CD4-positive, alpha-beta T cell treated with Interleukin-2 at 100 ng/mL for 4 hours (primary cell): ENCODE measurements around the gene ACOT13.
"Not testable (repeated sequence)": the region's sequence is repeated elsewhere in the genome, so short reads cannot be mapped to it uniquely, and the experiment has no call there.

Experiments
- DNase-seq: peaks from one replicate; pipeline ENCODE4 v3.0.0-alpha.2; 2020; ENCODE audit warnings: low spot score

ACOT13 gene

DNA sequence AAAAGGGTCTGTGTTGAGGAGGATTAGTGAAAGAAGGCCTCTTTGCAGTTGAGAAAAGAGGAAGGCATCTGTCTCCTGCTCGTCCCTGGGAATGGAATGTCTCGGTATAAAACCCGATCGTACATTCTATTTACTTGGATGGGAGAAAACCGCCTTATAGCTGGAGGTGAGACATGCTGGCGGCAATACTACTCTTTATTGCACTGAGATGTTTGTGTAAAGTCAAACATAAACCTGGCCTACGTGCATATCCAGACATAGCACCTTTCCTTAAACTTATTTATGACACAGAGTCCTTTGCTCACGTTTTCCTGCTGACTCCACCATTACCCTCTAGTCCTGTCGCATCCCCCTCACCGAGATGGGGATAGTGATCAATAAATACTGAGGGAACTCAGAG is 4.6 kb upstream of the ACOT13 start:
- no peak for DNase-seq

- DNase-seq: no peak
Measured at GRCh38 chr6:24663189-24663588, 3.7 kb upstream of the ACOT13 start.

DNA sequence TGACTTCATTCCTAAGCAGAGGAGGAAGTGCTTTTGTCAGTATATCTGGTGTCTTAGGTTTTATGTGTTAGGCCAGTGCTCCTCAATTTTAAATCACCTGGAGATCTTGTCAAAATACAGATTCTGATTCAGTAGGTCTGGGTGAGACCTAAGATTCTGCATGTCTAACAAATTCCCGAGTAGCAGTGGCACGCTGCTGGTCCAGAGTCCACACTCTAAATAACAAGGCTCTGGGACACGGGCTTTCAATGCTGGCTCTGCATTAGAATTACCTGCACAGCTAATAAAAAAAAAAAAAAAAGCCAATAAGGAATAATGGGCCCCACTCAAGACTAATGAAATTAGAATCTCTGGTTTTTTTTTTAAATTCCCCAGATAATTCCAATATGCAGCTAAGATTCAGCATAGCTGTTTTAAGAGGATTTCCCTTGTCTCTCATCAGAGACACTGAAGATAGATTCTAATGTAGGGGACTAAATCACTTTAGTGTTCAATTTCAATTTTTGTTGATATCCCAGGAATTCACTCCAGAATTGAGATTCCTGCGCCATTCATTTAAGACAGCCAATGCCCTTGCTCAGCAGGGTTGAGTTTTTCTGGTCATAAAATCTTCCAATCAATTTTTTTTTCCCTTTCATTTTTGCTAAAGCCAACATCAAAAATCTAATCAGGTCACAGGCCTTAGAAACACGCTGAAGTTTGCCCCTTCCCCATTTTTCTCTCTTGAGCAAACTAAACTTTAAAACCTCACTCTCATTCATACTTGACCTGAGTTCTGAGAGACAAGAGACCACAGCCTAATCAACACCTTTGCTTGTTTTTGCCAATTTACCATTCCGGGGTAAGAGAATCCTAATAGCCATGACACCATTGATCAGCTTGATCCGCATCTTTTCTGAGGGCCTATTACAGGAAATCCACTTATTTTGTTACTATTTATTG is 2.6 kb upstream of the ACOT13 start:
- DNase-seq: no peak

DNA sequence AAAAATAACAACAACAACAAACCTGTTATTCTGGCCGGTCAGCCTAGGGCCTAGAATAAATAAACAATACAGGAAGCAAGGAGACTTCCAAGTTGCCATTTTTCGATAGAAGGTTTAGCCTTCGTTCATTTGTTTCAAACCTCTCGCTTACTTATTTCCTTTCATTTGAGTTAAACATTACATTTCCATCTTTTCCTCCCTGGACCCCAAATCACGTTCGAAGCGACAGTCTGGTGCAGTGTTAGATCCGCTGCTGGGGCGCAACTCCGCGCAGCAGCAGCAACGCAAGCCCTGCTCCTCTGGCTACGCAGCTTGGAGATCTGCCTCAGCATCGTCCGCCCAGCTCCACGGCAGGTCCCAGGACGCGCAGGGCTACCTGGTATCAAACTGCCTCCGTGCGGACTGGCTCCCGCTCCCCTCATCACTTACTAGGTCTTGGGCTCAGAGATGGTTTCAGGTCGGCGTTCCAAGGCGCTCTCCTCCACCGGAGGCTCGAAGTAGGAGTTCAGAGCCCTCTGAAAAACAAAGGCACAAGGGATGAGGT is 708 bp upstream of the ACOT13 start:
- peak; percentile 49 for DNase-seq

DNA sequence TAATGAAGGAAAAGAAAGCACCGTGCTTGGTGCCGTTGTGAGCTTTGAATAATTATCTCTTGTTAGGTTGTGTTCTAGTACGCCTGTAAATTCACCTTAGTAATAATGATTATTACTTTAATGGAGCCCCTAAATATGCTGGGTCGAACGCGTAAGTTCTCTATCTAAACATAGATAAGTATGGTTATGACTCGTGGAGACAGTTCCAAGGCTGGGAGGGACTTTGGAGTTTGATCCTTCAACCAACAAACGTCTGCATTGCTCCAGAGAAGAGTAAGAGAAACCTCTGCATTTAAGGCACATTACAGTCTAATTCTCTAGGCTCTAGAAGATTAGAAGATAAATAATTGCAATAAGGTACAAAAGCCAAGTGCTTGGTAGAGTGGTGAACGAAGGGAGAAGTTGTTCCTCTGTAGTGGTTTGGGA is 514 bp downstream of the ACOT13 start:
- no peak for DNase-seq

GRCh38 chr6:24668066-24668996 is 1.5 kb downstream of the ACOT13 start:
- DNase-seq: not testable (repeated sequence)

DNA sequence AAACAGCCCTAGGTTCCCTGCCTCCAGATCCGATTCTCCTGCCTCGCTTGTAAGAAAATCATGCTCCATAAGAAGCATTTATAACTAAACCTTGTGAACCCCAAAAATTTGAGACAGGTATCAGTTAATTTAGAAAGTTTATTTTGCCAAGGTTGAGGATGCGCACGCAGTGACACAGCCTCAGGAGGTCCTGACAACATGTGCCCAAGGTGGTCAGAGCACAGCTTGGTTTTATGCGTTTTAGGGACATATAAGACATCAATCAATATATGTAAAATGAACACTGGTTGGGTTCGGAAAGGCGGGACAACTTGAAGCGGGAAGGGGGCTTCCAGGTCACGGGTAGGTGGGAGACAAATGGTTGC is 2.1 kb downstream of the ACOT13 start:
- DNase-seq: no peak

DNA sequence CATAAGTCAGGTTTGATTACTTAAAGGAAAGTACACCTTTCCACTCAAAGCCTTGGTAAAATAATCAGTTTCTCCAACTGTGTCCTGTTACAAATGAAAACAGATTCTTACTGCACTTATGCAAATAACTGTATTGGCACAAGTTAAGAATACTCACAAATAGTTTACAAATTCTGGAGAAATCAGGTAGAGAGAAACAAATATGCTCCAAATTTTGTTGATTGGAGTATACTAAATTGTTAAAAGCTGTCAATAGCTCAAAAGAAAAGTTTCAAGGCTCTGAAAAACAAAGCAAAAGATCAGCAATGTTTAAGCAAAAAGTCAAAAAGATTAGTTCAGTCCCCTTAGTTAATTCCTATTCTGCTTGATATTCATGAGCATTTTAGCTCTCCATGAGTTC is 3.6 kb downstream of the ACOT13 start:
- not testable (repeated sequence) for DNase-seq

GRCh38 chr6:24671077-24671476 is 4.2 kb downstream of the ACOT13 start:
- DNase-seq: not testable (repeated sequence)

- DNase-seq: no peak
Measured at GRCh38 chr6:24672620-24673182, 5.8 kb downstream of the ACOT13 start.

- DNase-seq: no peak
Measured at GRCh38 chr6:24673625-24674024, 6.7 kb downstream of the ACOT13 start.

GRCh38 chr6:24678792-24679352 is 12.0 kb downstream of the ACOT13 start:
- DNase-seq: not testable (repeated sequence)

DNA sequence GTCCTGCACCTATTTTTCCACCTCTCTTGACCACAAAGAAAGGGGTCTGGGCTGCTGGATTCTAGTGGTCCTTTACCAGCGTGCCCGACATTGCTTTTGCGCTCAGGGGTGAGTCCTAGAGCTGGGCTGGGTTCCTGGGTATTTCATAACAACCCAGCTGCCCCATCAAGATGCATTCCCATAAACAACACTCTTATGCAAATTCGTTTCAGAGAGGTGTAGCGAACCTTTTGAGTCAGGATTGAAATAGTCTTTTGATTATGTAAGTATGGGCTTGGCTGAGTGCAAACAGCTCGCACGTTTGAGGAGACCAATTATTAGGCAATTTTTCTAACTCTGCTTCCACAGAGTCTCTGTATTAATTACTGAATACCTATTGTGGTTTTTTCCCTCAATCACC is 13.7 kb downstream of the ACOT13 start:
- no peak for DNase-seq

DNA sequence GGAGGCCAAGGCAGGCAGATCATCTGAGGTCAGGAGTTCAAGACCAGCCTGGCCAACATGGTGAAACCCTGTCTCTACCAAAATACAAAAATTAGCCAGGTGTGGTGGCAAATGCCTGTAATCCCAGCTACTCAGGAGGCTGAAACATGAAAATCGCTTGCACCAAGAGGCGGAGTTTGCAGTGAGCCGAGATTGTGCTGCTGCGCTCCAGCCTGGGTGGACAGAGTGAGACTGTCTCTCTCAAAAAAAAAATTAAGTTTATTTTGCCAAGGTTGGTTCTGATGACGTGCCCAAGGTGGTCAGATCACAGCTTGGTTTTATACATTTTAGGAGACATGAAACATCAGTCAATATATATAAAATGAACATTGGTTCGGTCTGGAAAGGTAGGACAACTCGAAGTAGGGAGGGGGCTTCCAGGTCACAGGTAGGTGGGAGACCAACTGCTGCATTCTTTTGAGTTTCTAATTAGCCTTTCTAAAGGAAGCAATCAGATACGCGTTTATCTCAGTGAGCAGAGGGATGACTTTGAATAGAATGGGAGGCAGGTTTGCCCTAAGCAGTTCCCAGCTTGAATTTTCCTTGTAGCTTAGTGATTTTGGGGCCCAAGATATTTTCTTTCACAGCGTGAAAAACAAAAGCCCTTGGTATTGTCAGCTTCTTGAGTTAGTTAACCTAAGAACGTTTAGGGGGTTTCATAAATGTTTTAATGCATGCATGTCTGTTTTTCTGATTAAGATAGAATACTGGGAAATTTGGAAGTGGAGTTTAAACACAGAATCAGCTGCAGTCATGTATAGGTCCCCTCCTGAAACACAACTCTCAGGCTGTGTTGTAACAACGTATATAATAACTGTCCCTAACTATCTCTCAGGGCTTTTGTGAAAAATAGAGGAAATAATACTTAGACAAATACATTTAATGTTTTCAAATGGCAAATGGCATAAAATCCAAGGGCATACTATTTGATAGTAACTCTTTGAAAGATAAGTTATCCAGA is 16.7 kb downstream of the ACOT13 start:
- no peak for DNase-seq

GRCh38 chr6:24686408-24686807 is 19.5 kb downstream of the ACOT13 start:
- no peak for DNase-seq

GRCh38 chr6:24686946-24687345 is 20.1 kb downstream of the ACOT13 start:
- DNase-seq: no peak

DNA sequence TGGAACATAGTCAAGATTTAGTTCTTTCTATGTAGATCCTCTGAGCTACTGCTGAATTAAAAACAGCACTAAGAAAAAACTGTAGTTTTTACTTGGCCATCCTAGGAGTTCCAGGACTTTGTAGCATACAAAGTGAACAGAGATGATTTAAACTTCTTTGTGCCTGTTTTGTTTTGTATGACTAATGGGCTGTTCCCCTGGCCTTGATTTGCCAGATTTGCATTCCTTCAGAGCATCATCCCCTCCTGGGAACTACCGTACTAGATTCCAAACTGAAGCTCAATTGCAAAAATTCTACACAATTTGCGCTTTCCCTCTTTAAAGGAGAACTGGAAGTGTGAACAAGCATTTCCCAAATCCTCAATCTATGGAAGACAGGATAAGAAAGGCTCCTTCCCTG is 23.1 kb downstream of the ACOT13 start:
- no peak for DNase-seq

GRCh38 chr6:24690593-24690992 is 23.7 kb downstream of the ACOT13 start:
- no peak for DNase-seq

GRCh38 chr6:24691550-24691949 is 24.7 kb downstream of the ACOT13 start:
- DNase-seq: no peak

GRCh38 chr6:24692003-24692402 is 25.1 kb downstream of the ACOT13 start:
- DNase-seq: no peak

DNA sequence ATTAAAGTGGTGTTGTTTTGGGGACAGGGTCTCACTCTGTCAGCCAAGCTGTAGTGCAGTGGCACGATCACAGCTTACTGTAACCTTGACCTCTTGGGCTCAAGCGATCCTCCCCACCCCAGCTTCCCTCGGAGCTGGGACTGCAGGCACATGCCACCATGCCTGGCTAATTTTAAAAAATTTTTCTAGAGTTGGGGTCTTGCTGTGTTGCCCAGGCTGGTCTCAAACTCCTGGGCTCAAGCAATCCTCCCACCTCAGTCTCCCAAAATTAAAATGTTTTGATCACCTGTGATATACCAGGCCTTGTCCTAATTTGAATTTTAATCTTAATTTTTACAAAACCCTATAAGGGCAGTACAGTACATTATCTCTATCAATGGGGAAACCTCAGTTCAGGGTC is 25.5 kb downstream of the ACOT13 start:
- DNase-seq: no peak
